Dendritic cell treated with granulocyte-macrophage colony-stimulating factor and Interleukin-4, amounts not matched to agents 40 ng/mL and 50 ng/mL, for 4 days (primary cell): ENCODE data around the gene USP32.
A peak's percentile ranks its signal among the peaks of the same experiment; 100 is the strongest.
"Not testable (repeated sequence)": the region's sequence is repeated elsewhere in the genome, so short reads cannot be mapped to it uniquely, and the experiment has no call there.

Experiments
- H3K27ac Mint-ChIP-seq: one replicate; pipeline ENCODE4 v1.8.0; 2022; ENCODE audit warnings: mild to moderate bottlenecking, mixed read lengths
- H3K27me3 Mint-ChIP-seq: one replicate; pipeline ENCODE4 v1.8.0; 2022; ENCODE audit warnings: mild to moderate bottlenecking, mixed read lengths
- H3K36me3 Mint-ChIP-seq: one replicate; pipeline ENCODE4 v1.8.0; 2022; ENCODE audit warnings: low read depth, mixed read lengths
- H3K4me1 Mint-ChIP-seq: one replicate; pipeline ENCODE4 v1.8.0; 2022; ENCODE audit warnings: low read depth, mixed read lengths
- H3K4me3 Mint-ChIP-seq: one replicate; pipeline ENCODE4 v1.8.0; 2022; ENCODE audit warnings: mild to moderate bottlenecking, moderate library complexity, mixed read lengths
- H3K9me3 Mint-ChIP-seq: one replicate; pipeline ENCODE4 v1.8.0; 2022; ENCODE audit warnings: mixed read lengths
- intact Hi-C: fragments of 100-400 bp; cut with micrococcal nuclease; formaldehyde crosslinking; loops from one replicate; pipeline ENCODE4 v1.15.0; 2022

The USP32 gene

DNA sequence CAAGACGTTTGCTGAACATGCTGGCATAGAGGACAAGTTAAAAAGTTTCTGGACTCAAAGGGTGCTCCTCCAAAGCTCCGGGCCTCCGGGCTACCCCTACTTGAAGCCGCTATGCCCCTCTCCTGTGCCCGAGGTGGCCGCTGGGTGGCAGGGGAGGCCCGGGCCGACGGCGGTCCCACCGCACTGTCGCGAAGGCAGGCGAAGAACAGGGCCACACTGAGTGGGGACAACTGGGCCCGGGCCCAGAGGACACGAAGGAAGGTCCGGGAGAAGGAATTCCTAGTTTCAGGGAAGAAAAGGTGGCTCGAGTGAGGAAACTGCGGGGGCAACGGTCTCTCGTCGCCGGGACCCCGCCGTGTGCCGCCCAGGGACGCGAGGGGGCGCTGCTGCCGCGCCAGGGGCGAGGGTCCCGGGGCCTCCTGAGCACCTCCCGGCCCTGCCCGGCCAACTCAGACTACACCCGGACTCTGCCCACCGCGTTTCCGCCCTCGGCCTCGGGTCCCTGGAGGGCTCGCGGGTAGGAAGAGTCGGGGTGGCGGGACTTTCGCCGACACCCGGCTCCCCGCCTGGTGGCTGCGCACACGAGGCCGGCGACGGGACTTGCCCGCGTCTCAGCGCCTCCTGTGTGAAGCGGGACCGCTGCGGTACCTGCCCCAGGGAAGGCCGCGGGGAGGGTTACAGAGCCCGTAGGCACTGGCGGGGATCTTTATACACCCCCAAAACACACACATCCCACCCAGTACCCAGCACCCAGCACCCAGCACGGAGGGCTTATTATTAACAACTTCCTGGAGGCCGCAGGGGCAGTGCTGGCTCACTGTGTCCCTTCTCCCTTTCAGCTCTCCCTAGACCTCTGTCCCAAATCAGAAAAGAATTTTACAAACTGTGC is 29.6 kb upstream of the USP32 start:
- Mint-ChIP-seq H3K27ac (peak overlapping the region; percentile 98), H3K4me1 (peaks cover 45% of the 10 kb centered on the region), H3K9me3 (peaks cover 7% of the 10 kb centered on the region), H3K27me3 (peaks cover 3% of the 10 kb centered on the region), H3K36me3 (peaks cover 21% of the 10 kb centered on the region), H3K4me3 (peak overlapping the region; percentile 95)
- intact Hi-C loops: no loop called here

- Mint-ChIP-seq H3K36me3 (peaks cover 21% of the 10 kb centered on the region), H3K27ac (peak overlapping the region; percentile 32), H3K4me1 (peaks cover 43% of the 10 kb centered on the region)
- H3K9me3 Mint-ChIP-seq, intact Hi-C loops, H3K4me3 Mint-ChIP-seq, H3K27me3 Mint-ChIP-seq: not testable (repeated sequence)
These were observed 27.9 kb upstream of the USP32 start for GRCh38 chr17:60419875-60420274.

DNA sequence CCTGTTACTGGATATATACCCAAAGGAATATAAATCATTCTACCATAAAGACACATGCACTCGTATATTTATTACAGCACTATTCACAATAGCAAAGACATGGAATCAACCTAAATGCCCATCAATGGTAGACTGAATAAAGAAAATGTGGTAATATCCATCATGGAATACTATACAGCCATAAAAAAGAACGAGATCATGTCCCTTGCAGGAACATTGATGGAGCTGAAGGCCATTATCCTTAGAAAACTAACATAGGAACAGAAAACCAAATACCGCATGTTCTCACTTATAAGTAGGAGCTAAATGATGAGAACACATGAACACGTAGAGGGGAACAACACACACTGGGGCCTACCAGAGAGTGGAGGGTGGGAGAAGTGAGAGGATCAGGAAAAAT is 27.1 kb upstream of the USP32 start:
- intact Hi-C loops, H3K27ac Mint-ChIP-seq, H3K4me3 Mint-ChIP-seq, H3K9me3 Mint-ChIP-seq, H3K27me3 Mint-ChIP-seq: not testable (repeated sequence)
- Mint-ChIP-seq H3K4me1 (peaks cover 40% of the 10 kb centered on the region), H3K36me3 (peaks cover 21% of the 10 kb centered on the region)

GRCh38 chr17:60416368-60416925 is 24.5 kb upstream of the USP32 start:
- peaks cover 21% of the 10 kb centered on the region for H3K4me1 Mint-ChIP-seq
- intact Hi-C loops: no loop called here
- peaks cover 7% of the 10 kb centered on the region for H3K9me3 Mint-ChIP-seq
- H3K36me3 Mint-ChIP-seq: peaks cover 27% of the 10 kb centered on the region
- H3K27me3 Mint-ChIP-seq: no peaks in the 10 kb centered on the region
- H3K4me3 Mint-ChIP-seq: no peak overlapping the region
- no peak overlapping the region for H3K27ac Mint-ChIP-seq

DNA sequence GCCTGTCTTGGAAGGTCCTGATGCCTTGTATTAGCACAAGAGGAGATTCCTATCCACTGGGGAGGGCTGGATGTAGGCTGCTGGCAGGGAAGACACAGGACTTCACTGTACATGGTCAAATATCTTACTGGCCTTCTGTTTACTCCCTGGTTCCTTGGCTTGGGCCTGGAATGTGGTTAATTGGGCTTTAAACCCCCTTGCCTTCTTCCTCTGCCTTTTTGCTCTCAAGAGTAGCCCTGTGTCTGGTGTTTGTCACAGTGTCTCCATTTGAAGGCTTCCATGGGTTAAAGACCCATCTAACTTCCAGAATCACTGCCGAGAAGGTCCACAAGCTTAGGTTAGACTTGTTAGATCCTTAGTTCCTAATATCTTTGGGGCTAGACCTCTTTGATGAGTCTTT is 23.2 kb upstream of the USP32 start:
- H3K27ac Mint-ChIP-seq: no peak overlapping the region
- no peak overlapping the region for H3K4me3 Mint-ChIP-seq
- H3K36me3 Mint-ChIP-seq: peaks cover 22% of the 10 kb centered on the region
- peaks cover 7% of the 10 kb centered on the region for H3K9me3 Mint-ChIP-seq
- H3K27me3 Mint-ChIP-seq: no peaks in the 10 kb centered on the region
- intact Hi-C loops: no loop called here
- H3K4me1 Mint-ChIP-seq: peaks cover 14% of the 10 kb centered on the region

DNA sequence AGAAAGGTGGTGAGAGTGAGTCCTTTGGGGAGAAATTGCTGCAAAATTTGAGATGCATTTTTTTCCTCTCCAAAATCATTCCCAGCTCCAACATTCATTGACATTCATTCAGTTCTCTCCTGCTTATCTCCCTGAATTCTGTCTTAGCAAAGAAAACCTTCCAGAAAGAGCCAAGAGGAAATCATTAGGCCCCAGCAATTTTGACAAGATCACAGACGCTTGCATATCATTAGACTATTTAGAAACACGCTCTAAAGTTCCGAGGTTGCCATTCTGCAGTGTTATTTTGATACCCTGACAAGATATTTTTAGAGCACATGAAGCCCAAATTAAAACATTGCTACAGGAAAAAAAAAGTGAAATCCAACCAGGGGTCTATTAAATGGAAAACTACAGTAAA is 20.8 kb upstream of the USP32 start:
- Mint-ChIP-seq H3K36me3 (peaks cover 14% of the 10 kb centered on the region), H3K27ac (no peak overlapping the region), H3K9me3 (no peaks in the 10 kb centered on the region), H3K4me3 (no peak overlapping the region), H3K27me3 (no peaks in the 10 kb centered on the region), H3K4me1 (peaks cover 9% of the 10 kb centered on the region)
- intact Hi-C loops: no loop called here

DNA sequence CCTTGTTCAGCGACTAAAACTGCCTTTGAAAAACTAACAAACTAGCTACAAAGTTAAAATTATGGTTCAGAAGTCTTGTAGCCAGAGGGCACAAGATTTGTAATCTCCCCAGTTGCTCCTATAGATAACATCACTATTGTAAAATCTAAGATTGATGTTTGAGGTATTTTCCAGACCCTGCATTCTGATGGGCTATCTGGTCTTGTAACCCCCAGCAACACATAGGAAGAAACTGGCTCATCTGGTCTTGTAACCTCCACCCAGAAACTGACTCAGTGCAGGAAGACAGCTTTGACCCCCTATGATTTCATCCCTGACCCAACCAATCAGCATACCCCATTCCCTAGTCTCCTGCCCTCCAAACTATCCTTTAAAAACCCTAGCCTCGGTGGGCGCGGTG is 18.1 kb upstream of the USP32 start:
- H3K27ac Mint-ChIP-seq: no peak overlapping the region
- no peaks in the 10 kb centered on the region for H3K9me3 Mint-ChIP-seq
- no peaks in the 10 kb centered on the region for H3K27me3 Mint-ChIP-seq
- H3K4me3 Mint-ChIP-seq: no peak overlapping the region
- peaks cover 3% of the 10 kb centered on the region for H3K4me1 Mint-ChIP-seq
- H3K36me3 Mint-ChIP-seq: peaks cover 18% of the 10 kb centered on the region
- intact Hi-C loops: no loop called here

GRCh38 chr17:60406887-60407286 is 15.0 kb upstream of the USP32 start:
- H3K4me3 Mint-ChIP-seq: no peak overlapping the region
- H3K9me3 Mint-ChIP-seq: no peaks in the 10 kb centered on the region
- peaks cover 4% of the 10 kb centered on the region for H3K36me3 Mint-ChIP-seq
- intact Hi-C loops: no loop called here
- no peaks in the 10 kb centered on the region for H3K27me3 Mint-ChIP-seq
- peaks cover 28% of the 10 kb centered on the region for H3K4me1 Mint-ChIP-seq
- no peak overlapping the region for H3K27ac Mint-ChIP-seq

GRCh38 chr17:60403962-60404361 is 12.0 kb upstream of the USP32 start:
- no peak overlapping the region for H3K4me3 Mint-ChIP-seq
- H3K36me3 Mint-ChIP-seq: peaks cover 4% of the 10 kb centered on the region
- intact Hi-C loops: no loop called here
- H3K27ac Mint-ChIP-seq: peak overlapping the region; percentile 23
- no peaks in the 10 kb centered on the region for H3K27me3 Mint-ChIP-seq
- H3K9me3 Mint-ChIP-seq: no peaks in the 10 kb centered on the region
- peaks cover 45% of the 10 kb centered on the region for H3K4me1 Mint-ChIP-seq

- Mint-ChIP-seq H3K4me3 (no peak overlapping the region), H3K4me1 (peaks cover 50% of the 10 kb centered on the region), H3K36me3 (peaks cover 4% of the 10 kb centered on the region), H3K27me3 (no peaks in the 10 kb centered on the region), H3K27ac (peak overlapping the region; percentile 23), H3K9me3 (no peaks in the 10 kb centered on the region)
- intact Hi-C loops: no loop called here
These were observed 11.5 kb upstream of the USP32 start for GRCh38 chr17:60403523-60403810.

DNA sequence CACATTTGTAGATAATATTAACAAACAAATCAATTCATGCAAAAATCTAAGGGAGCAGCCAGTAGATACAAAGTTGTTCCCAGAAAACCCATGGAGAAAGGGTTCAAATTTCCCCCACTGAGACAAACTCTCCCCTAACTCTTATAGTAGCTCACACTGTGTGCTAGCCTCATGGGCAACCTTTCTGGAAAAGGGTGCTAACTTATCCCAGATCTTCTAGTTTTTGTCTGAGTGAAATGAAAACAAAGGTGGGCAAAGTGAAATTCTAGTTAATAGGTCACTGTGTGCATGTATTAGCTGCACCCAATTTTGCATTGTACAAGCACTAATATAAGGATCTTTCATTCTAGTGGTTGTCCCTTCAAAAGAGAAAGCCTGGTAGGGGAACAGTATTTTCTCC is 9.9 kb upstream of the USP32 start:
- Mint-ChIP-seq H3K4me3 (no peak overlapping the region), H3K36me3 (peaks cover under 1% of the 10 kb centered on the region), H3K27me3 (no peaks in the 10 kb centered on the region), H3K27ac (no peak overlapping the region), H3K9me3 (no peaks in the 10 kb centered on the region), H3K4me1 (peaks cover 63% of the 10 kb centered on the region)
- intact Hi-C loops: no loop called here

DNA sequence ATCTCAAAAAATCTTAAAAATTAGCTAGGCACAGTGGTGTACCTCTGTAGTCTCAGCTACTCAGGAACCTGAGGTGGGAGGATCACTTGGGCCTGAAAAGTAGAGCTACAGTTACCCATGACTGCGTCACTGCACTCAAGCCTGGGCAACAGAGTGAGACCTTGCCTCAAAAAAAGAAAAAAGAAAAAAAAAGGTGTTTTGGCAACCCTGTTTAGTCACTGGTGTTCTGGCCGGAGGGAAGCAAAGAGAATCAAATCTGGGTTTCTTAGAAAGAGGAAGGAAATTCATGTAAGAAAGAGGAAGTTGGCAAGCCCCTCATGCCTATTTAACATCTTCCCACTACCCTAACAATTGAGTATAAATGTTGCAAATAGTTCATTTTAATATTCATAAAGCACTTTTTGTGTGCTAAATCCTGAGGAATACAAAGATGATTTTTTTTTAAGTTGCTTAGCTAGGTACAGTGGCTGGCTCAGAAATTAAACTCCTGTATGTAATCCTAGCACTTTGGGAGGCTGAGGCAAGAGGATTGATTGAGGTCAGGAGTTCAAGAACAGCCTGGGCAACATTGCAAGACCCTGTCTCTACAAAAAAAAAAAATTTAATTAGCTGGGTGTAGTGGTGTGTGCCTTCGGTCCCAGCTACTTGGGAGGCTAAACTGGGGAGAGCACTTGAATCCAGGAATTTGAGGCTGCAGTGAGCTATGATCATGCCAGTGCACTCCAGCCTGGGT is 6.5 kb upstream of the USP32 start:
- H3K27me3 Mint-ChIP-seq: no peaks in the 10 kb centered on the region
- intact Hi-C loops: loop anchor here (10.0 kb wide), 1 partner anchor 304 kb away; no protein-coding TSS in a partner anchor
- H3K4me3 Mint-ChIP-seq: peak overlapping the region; percentile 20
- peaks cover 68% of the 10 kb centered on the region for H3K4me1 Mint-ChIP-seq
- no peaks in the 10 kb centered on the region for H3K9me3 Mint-ChIP-seq
- H3K27ac Mint-ChIP-seq: peak overlapping the region; percentile 95
- no peaks in the 10 kb centered on the region for H3K36me3 Mint-ChIP-seq

DNA sequence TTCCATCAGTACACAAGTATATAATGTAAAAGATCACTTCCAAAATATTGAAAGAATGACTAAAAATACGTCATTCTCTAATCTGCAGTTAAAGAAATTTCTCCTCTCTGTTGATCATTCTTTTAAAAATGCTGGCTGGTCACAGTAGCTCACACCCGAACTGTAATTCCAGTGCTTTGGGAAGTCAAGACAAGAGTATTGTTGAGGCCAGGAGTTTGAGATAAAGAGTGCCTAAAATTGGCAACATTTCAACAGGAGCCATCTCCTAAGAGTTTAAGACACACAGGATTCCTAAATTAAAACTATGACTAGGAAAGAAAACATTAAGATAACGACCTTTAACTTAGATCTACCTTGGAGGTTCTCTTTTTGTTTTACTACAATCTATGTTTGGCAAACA is 4.5 kb upstream of the USP32 start:
- Mint-ChIP-seq H3K27me3 (no peaks in the 10 kb centered on the region), H3K4me3 (no peak overlapping the region), H3K27ac (peak overlapping the region; percentile 95), H3K36me3 (peaks cover 5% of the 10 kb centered on the region), H3K4me1 (peaks cover 64% of the 10 kb centered on the region), H3K9me3 (no peaks in the 10 kb centered on the region)
- intact Hi-C loops: loop anchor here (10.0 kb wide), 1 partner anchor 302 kb away; no protein-coding TSS in a partner anchor

DNA sequence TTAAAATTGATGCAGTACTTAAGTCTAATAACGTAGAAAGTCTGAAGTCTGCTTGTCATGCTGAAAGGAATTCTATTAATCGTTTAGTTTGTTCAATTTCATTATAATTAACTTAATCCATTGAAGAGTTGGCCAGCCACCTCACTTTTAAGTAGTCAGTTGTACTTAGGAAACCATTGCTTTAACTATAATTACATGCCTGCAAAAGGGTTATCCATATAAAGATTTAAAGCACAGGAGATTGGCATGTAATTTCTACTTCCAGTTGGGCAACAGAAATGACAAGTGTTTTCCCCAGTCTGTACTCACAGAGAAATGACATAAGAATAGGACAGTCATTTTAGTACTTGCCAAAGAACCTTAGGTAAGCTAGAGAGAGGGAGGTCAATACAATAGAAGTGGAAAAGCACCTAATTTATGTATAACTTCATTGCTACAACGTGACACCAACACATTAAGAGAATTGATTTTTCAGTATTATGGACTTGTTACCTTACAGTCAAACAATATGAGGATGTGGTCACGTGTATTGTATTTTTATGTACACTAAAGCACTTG is 3.7 kb upstream of the USP32 start:
- no peaks in the 10 kb centered on the region for H3K9me3 Mint-ChIP-seq
- intact Hi-C loops: loop anchor here (10.0 kb wide), 1 partner anchor 301 kb away; no protein-coding TSS in a partner anchor
- H3K4me3 Mint-ChIP-seq: no peak overlapping the region
- H3K4me1 Mint-ChIP-seq: peaks cover 68% of the 10 kb centered on the region
- no peaks in the 10 kb centered on the region for H3K27me3 Mint-ChIP-seq
- peak overlapping the region; percentile 95 for H3K27ac Mint-ChIP-seq
- H3K36me3 Mint-ChIP-seq: peaks cover 13% of the 10 kb centered on the region
